NCI-H146 treated with DMSO at 0.1 percent for 48 hours (cell line): Measurements from ENCODE around the gene LMO7.
"Not testable (repeated sequence)": the region's sequence is repeated elsewhere in the genome, so short reads cannot be mapped to it uniquely, and the experiment has no call there.

Experiments used
- DNase-seq: peaks from one replicate; lab custom pipeline; 2025; ENCODE audit not compliant: unreplicated experiment; lab: John Stamatoyannopoulos, UW

LMO7 gene

DNA sequence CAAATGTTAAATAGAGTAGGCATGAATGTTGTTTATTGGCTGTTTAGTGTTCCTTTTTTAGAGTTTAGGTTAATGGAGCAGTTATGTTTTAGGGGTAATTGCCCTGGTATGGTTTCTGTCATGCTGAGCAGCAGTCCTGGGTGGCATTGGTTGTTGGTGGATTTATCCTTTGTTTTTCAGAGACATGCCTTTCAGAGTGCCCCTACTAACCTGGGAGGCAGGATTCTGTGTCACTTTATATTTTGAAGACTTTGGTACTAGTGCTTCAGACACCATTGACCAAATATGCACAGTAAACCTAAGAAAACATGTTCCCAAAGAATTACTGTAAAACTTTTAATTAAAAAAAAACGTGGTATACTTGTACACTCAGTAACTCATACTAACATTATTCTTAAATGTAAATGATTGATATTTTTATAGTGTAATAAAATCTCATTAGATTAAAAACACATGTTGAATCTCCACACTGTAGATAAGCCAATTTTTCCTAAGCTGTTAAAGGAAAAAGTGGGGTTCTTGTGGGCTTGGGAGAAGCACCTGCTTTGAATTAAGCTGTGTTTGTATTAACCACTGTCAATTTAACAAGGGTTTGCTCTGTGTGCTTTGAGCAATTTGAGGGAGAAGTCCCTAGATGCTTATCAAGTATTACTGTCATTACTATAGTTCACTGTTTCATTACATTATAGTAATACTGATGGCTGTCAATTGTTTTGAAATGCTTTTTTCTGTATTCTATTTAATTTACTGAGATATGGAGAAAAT lies 133.2 kb downstream of the LMO7 start:
- peak; percentile 59 for DNase-seq

DNA sequence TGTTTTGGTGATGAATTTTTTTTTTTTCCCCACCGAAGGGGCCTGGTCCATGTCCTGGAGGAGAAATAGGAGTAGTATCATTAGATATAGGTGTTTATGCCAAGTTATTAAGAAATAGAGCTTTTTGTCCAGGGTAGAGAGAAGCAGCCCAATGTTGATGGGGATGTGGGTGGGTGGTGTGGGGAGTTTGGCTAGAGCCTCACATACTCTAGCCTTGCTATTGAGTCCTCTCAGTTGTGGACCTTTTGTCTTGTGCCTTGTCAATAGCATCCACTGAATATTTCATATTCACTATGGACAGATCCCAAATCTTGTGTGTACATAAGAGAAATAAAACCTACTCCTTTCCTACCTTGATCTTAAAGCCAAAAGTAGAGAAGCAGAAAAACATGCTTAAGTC lies 134.0 kb downstream of the LMO7 start:
- no peak for DNase-seq

DNA sequence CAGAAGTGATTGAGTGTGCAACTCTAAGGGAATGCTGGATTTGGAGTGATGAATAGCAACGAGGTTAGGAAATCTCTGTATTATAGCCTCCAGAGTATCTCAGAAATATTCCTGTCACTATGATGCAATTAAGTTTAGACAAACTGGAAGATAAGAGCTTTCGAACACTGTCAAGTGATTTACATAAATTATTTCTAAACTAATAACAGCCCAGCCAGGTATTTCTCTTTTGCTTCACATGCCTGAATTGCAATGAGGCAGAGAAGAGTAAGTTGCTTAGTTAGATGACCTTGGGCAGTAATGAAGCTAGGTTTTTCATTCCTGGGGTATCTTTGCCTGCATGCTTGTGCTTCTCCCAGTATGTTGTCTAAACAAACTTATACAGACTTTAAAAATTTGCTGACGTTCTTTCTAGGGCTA lies 134.5 kb downstream of the LMO7 start:
- DNase-seq: no peak

DNA sequence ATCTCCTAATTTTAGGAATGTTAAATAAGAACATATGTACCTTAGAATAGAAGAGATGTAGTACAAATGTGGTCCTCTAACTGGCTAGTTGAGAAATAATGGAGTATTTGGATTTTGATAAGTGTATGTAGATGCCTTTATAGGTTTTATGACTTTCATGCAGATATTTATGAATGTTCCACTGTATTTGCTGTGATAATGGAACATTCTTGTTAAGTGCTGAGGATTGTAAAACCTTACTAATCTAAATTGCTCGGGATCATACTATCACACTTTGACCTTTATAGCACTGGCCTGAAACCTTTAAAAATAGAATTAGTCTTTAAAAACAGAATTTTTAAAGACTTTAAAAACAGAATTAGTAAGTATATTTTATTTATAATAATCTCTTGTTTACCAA lies 135.1 kb downstream of the LMO7 start:
- no peak for DNase-seq

DNA sequence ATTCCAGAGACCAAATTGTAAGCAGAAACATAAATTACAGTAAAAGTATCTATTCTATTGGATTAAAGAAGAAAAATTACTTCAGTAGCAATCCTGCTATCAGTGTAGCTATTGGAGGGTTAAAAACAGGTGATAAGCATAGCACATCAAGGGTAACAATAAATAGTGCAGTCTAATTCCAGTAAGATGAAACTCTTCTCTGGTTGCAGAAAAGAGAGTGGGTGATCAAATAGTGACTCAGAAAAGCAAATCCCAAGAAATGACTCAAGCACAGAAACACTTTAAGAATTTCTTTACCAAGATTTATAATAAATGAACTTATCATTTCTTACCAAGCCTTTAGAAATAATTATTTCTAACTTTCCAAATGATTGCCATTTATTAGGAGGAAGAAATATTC lies 135.7 kb downstream of the LMO7 start:
- no peak for DNase-seq

DNA sequence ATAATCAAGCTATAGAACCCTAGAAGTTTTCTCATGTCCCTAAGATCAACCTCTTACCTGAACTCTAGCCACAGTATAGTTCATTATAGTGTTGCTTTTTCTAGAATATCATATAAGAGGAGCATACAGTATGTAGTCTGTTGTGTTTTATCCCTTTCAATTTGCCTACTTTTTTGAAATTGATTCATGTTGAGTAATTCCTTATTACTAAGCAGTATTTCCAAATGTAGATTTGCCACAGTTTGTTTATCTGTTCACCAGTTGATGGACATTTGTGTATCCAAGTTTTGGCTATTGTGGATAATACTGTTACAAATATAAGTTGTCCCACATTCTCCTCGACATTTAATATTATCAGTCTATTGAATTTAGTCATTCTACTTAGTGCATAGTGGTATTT lies 138.0 kb downstream of the LMO7 start:
- no peak for DNase-seq

DNA sequence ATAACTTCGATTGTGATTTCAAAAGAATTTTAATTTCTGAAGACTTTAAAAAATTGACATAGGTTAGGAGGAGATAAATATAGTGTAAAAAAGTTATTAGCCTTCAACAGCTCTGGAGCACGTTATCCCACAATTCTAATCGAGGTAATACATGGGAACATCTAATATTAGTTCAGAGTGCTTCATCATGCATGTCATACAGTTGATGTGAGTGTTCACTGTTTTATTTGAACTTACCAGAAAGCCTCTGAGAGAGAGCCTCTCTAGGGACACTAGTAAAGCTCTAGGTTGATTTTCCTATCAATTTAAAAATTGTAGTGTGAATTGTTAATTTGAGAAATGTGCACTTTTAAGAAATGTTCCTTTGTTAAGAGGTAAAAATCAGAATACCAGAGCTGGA lies 140.4 kb downstream of the LMO7 start:
- no peak for DNase-seq

DNA sequence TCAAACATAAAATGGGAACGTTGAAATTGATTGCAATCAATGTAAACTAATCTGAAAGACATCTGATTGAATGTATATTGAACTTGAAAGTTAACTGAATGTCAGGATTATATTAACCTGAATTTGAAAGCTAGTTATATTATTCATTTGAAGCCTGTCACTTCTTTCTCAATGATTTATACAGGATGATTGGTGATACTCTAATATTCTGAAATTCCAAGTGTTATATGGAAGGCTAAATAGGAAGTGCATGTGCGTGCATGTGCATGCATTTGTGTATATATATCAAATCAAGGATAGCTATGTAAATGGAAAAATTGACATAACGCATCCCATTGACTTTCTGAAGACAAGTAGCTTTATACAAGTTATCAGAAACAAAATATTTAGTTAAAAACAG lies 143.3 kb downstream of the LMO7 start:
- no peak for DNase-seq

DNA sequence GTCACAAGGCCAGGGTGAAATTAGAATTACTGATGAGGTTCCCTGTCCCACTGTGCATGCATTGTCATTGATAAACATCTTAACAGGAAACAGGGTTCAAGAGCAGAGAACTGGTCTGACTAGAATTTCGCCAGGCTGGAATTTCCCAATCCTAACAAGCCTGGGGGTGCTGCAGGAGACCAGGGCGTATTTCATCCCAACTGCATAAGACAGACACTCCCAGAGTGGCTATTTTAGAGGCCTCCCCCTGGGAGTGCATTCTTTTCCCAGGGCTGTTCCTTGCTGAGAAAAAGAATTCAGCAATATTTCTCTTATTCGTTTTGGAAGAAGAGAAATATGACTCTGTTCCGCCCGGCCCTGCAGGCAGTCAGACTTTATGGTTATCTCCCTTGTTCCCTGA lies 144.0 kb downstream of the LMO7 start:
- not testable (repeated sequence) for DNase-seq

DNA sequence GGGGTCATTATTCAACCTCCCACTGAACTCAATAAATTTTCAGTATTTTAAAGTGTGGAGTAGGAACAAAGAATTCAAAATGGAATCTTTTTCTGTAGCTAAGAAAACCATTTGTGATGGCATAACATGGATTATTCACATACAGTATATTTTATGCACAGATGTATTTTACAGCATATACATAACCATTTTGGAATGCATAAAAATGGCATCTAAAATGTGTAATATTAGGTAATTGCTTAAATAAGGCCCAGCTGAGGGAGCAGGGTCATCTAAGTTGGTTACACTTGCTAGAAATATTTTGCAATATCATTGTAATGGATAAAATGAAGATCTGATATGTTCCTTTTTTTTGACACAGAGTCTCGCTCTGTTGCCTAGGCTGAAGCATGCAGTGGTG lies 146.9 kb downstream of the LMO7 start:
- no peak for DNase-seq

DNA sequence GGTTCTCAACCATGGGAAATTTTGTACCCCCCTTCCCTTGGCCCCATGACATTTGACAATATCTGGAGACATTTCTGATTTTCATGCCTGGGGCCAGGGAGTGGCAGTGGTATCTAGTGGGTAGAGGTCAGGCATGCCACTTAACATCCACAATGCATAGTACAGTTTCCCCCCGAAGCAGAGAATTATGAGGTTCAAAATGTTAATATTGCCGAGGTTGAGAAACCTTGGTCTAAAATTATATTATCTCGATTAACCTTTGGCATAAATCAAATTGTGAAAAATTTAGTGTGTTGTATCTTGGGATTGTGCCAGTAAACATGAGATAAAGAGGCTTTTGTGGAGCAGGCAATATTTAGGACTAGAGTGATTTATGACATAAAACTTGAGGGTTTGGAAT lies 147.9 kb downstream of the LMO7 start:
- DNase-seq: no peak

DNA sequence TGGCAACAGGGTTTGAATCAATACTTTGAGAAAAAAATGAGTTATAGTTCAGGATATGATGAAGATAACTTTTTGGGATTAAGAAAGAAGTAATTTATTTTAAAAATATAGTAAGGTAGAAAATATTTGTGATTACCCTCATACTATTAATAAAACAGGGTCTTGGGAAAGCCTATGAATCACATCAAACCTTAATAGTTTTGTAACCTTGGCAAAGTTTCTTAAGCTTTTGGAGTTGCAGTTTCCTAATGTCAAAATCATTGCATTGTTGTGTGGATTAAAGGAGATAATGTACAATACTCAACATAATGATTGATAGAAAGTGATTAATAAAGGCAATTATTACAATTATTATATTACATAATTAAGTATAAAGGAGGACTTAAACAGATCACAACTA lies 149.0 kb downstream of the LMO7 start:
- DNase-seq: no peak

DNA sequence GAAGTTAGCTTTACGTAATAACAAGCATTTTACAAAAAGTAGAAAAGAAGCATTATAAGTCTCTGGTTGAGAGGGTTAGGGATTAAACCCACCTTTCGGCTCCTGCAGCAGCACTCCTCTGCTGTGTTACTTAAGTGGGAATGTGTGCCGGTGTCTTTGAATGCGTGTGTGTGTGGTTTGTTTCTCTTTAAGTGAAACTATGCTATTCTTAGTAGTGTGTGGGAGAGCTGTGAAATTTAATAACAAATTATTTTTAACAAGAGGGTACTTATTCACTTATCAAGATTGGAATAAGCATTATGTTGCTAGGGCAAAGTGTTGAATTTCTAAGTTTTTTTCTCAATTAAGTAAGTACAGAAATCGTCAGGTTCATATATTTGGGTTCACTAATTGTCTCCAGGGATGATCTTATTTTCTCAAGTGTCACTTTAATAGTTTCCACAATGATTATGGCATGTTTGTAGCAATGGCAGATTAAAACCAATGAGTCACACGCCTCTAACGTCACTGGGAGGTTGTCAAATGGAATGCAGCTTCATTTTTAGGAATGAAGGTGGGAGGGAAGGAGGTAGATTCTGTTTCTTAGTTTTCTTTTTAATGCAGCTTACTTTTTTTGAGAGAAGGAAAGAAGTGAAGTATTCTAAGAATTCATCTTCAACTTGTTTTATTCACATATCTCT lies 151.3 kb downstream of the LMO7 start:
- DNase-seq: no peak

DNA sequence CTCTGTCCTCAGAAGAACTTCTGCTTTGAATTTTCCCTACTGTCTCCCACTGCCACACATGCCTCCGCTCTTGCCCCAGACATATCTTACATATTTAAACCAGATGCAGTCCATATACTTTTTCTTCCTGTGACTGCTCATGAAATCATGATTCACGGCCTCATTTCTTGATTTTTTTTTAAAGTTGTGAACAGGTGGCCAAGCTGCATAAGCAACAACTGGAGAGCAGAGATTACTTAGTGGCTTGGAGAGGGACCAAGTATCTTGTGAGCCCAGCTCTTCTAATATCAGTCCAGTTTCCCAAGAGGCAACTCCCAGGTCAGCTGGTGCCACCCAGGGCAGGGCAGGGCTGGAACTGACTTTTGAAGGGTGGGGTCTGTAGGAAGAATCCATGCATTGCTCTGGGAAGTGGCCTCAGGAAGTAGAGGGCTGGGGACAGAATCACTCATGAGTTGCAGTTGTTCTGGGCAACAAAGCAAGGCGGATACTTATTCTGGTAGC lies 152.4 kb downstream of the LMO7 start:
- no peak for DNase-seq

DNA sequence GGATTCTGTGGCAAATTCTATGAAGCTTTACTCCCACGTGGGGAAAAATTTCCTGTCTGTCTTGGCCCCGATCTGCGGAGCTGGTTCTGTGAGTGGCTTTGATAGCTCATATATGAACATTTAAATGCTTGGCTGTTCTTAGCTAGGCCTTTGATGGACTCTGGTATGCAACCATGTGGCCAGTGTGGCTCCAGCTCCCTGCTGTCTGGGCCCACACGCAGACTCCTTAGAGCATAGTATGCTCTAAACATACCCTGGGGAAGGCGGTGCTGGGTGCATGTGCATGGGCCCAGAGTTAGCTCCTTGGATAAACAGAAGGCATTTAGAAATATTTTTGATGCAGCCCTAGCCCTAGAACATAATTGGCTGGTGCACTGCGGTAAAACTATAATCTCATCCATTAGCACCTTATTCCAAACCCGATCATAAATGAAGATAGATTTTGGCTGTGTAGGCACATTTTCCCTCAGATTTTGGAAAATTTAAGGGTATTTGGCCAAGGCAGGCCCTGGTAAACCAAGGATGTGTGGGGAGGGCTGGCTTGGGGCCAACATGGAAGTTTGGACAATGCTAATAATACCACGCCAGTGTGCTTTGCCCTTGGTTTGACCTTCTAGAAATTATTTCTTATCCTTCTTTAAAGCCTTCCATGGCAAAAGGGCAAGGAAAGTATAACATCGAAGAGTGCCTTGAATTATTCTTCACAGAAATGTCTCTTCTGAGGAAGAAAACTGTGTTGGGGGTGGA lies 153.5 kb downstream of the LMO7 start:
- no peak for DNase-seq

DNA sequence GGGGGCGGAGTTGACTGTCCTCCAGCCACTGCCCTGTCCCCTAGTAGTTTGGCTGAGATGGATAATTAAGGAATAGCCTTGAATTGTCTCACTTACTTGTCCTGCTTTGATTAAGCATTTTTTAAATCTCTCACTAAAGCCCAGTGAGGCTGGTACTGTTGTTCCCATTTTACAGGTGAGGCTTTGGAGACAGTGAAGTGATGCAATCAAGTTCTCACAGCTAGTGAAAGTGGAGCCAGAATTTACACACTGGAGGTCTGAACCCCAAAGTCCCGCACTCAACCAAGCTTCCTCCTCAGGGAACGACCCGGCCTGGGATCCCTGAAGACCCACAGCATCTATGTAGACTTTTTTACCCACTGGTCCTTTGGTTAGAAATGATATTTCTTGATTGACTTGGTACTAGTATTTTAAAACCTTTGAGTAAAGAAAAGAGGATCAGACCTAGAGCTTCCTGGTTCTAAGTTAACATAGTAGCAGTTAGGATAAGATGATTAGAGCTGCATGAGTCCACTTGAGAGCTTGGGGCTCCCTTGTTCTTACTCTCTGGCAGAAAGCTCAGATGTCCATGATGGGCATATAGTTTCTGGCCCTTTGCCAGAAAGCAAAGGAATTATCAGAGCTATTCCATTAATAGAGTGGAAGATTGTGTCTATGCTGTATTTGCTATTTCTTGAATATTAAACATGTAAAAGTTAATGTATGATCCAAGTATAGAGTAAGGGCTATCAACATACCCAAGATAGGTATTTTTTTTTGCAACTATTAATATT lies 154.3 kb downstream of the LMO7 start:
- no peak for DNase-seq

DNA sequence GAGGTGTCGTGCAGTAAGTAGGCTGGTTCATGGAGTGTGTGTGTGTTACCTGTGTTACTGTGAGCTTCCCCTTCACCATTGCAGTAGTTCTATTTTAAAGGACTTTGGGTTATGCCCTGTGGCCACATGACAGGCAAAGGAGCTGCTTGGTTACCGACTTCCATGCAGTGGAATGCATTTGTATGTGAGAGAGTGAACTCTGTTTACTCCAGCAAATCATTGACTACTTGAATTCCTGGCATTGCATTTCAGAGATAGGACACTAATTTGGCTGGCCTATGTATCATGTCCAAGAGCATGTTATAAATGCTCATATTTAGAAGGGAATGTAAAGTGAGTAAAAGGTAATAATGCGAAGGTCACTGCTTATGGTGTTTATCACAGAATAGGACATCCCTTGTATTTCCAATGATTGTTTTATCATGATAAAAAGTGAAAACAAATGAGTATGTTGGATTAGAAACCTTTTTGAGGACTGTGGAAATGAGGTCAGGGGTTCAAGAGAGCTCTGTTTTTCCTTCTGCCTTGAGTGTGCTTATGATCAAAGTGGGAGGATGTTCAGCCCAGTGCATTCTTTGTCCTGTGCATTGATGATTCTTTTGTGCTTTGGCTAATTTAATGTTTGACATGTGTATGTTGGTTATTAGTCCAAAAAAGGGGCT lies 156.5 kb downstream of the LMO7 start:
- no peak for DNase-seq

DNA sequence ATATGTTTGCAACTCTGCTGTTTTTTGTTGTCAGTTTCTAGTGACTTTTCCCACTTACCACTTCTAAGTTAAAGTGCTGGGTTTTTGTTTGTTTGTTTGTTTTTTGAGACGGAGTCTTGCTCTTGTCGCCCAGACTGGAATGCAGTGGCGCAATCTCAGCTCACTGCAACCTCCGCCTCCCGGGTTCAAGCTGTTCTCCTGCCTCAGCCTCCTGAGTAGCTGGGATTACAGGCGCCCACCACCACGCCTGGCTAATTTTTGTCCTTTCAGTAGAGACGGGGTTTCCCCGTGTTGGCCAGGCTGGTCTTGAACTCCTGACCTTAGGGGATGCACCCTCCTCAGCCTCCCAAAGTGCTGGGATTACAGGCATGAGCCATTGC lies 157.0 kb downstream of the LMO7 start:
- DNase-seq: not testable (repeated sequence)

DNA sequence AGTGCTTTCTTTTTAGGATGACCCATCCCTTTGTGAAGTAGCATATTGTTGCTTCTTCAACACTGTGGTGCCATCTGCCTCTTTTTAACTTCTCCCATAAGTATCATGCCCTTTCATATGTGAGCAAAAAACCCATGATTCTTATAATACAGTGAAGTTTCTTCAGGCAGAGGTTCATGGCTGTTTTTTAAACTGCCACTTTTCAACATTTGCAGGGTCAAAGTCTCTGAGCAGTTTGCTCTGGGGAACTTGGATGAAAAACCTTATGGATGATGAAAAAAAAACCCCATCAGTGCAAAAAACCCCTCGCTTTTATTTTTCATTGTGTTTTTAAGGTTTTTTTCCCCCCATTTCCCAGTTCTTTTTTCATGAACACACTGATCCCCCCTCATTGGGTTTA lies 158.5 kb downstream of the LMO7 start:
- no peak for DNase-seq

DNA sequence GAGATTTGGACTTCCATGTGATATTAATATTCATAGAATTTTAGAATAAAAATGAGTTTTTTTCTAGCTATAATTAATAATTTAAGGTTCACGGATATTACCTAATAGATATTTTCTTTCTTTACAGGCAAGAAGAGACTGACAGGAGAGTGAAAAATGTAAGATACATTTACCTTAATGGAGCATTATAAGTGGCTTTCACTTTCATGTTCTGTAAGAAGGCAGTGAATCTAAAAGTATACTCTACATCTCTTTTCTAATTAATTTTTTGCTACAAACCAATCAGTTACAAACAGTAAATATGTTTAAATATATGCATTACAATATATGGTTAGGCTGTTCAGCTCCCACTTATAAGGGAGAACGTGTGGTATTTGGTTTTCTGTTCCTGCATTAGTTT lies 159.1 kb downstream of the LMO7 start:
- DNase-seq: no peak

DNA sequence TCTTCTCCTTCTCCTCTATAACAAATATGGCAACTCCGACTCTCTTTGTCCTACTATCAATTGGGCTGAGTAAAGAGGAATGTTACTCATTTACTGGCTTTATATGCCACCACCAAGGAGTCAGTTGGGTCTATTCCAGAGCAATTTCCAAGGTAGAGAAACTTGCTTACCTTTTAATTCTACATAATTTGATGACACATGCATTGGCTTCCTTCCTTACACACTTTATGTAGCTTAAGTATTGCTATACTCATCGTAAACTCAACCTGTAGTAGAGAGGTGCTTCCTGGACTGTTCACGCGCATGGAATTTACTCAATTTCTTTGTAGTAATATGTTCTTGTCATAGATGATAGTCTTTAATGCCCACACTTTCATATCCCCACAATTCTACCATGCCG lies 160.7 kb downstream of the LMO7 start:
- no peak for DNase-seq
